Spinal cord (tissue), 10 donors: ENCODE data around the gene SPART. TPM values are rescaled to one million over a fixed set of nuclear protein-coding genes. Genes with fewer than 3 reads are reported as not detected.

Experiments
- DNase-seq, 6 donors: peaks; one replicate each; pipeline versions ENCODE4 v3.0.0 to v3.0.0-alpha.2; 2013 to 2015; ENCODE audit warnings: low spot score in 6 of 6, low read depth in 4 of 6
- H3K27ac ChIP-seq: one replicate; pipeline ENCODE4 v1.5.1; 2013; ENCODE audit warnings: low read depth, low read length, control low read depth
- H3K27me3 ChIP-seq: one replicate; pipeline ENCODE4 v1.6.1; 2013; ENCODE audit warnings: low read length; ENCODE audit not compliant: control insufficient read depth, insufficient read depth
- H3K36me3 ChIP-seq: one replicate; pipeline ENCODE4 v1.6.1; 2013; ENCODE audit warnings: low read length; ENCODE audit not compliant: control insufficient read depth, insufficient read depth
- H3K4me1 ChIP-seq: one replicate; pipeline ENCODE4 v1.6.1; 2013; ENCODE audit warnings: low read length; ENCODE audit not compliant: control insufficient read depth, insufficient read depth
- H3K4me3 ChIP-seq: one replicate; pipeline ENCODE4 v1.5.1; 2013; ENCODE audit warnings: low read depth, low read length, control low read depth
- H3K9me3 ChIP-seq: one replicate; pipeline ENCODE4 v1.6.1; 2013; ENCODE audit warnings: low read length; ENCODE audit not compliant: control insufficient read depth, insufficient read depth
- WGBS: methylation state at CpG from one replicate; pipeline ENCODE4 v1.1.5; 2013; ENCODE audit warnings: missing lambda C conversion rate; ENCODE audit not compliant: insufficient coverage; 5-methylcytosine and 5-hydroxymethylcytosine counted together
- polyA plus RNA-seq, 2 donors: library from polyadenylated mRNA; unstranded; fragments of 120-200 nt; gene quantifications; one replicate each; pipeline ENCODE4 v1.2.1, GENCODE V29; 2013; ENCODE audit not compliant: insufficient read length in 2 of 2
- total RNA-seq, 2 donors: library from RNA; depleted of rRNA in 1 of 2; stranded (reverse); fragments of 120-200 nt in 1 of 2; fragments of >200 nt in 1 of 2; gene quantifications; one replicate each; pipeline versions ENCODE4 v1.2.3 to v1.2.4, GENCODE V29; 2013 to 2014
- donor health status: healthy.

Gene SPART
- total and polyA plus RNA-seq, 4 donors, result 48.8 to 132 (median 61.6) TPM

DNA sequence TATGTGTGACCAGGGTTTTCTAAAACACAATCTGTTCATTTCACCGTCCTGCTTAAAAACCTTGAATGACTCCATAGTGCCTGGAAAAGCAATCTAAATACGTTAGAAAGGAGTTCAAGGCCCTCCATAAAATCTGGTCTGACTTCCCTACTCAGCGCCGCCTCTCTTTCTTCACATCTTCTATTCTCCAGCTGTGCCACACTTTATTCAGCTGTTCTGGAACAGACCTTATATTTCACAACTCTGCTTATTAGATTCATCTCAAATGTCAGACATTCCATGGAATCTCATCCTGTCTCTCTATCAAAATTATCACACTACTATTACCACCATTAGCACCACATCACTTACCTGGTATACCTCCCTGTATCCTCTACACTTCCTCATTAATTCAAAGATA lies 19.8 kb upstream of the SPART start:
- H3K9me3 ChIP-seq, result no peaks in the 10 kb centered on the region
- no peak overlapping the region for H3K27ac ChIP-seq
- no peak for DNase-seq
- no peaks in the 10 kb centered on the region for H3K27me3 ChIP-seq
- H3K4me3 ChIP-seq, result no peak overlapping the region
- H3K4me1 ChIP-seq, result peaks cover 4% of the 10 kb centered on the region
- no peaks in the 10 kb centered on the region for H3K36me3 ChIP-seq
- 100% methylated on average over 4 of the region's 4 CpGs for WGBS

DNA sequence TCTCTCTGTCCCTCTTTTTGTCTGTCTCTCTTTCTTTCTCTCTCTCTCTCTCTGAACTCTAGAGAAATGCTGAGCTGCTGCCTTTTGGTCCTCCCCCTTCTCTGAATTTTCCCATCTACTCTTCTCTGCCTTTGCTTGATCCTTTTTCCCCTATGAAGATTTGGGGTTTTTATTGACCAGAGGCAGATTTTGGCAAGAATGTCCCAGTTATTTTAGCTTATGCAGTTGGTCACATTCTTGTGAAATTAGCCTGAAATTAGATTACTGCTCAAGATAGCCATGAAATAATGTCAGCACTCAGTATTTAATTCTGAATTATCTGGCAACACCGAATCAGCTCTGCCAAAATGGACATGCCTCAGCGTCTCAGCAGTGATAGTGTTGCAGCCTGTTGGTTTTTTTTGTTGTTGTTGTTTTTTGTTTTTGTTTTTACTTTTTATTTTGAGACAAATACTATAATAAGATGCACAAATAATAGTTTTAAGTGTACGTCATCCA lies 17.2 kb upstream of the SPART start:
- no peak overlapping the region for H3K27ac ChIP-seq
- no peak for DNase-seq
- no peaks in the 10 kb centered on the region for H3K36me3 ChIP-seq
- H3K9me3 ChIP-seq, result no peaks in the 10 kb centered on the region
- WGBS, result no CpG with 5 or more reads among the region's 3 CpGs
- H3K4me1 ChIP-seq, result no peaks in the 10 kb centered on the region
- no peaks in the 10 kb centered on the region for H3K27me3 ChIP-seq
- H3K4me3 ChIP-seq, result no peak overlapping the region

- Histone ChIP-seq H3K4me1 (no peaks in the 10 kb centered on the region), H3K27me3 (no peaks in the 10 kb centered on the region), H3K4me3 (no peak overlapping the region), H3K36me3 (no peaks in the 10 kb centered on the region), H3K9me3 (no peaks in the 10 kb centered on the region), H3K27ac (no peak overlapping the region)
- no CpG with 5 or more reads among the region's 3 CpGs for WGBS
- no peak for DNase-seq
Observed at GRCh38 chr13:36362914-36363313, 16.7 kb upstream of the SPART start.

- Histone ChIP-seq H3K36me3 (no peaks in the 10 kb centered on the region), H3K9me3 (no peaks in the 10 kb centered on the region), H3K4me3 (no peak overlapping the region), H3K4me1 (no peaks in the 10 kb centered on the region), H3K27me3 (no peaks in the 10 kb centered on the region), H3K27ac (no peak overlapping the region)
- no peak for DNase-seq
- WGBS, result no CpG with 5 or more reads among the region's 2 CpGs
Observed at GRCh38 chr13:36362251-36362650, 16.1 kb upstream of the SPART start.

DNA sequence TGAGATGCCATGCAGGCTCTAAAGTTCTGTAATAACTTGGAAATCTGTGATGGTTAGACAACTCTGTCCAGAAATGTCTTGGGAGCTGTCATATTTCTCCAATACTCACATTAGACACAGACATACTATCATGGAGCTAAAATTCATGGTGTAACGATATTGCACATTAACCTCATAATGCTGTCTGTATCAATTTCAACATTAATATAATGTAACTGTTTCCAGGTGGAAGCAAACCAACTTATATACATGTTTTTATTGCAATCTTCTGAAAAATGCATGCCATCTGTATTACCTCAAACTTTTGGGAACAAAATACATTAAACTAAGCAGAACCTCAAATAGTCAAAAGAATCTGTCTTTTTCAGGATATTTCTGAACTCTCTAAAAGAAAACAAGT lies 14.7 kb upstream of the SPART start:
- Histone ChIP-seq H3K4me1 (no peaks in the 10 kb centered on the region), H3K4me3 (no peak overlapping the region), H3K36me3 (no peaks in the 10 kb centered on the region), H3K27ac (no peak overlapping the region), H3K27me3 (no peaks in the 10 kb centered on the region), H3K9me3 (no peaks in the 10 kb centered on the region)
- WGBS, result no CpG with 5 or more reads among the region's 1 CpG
- no peak for DNase-seq

- no peaks in the 10 kb centered on the region for H3K36me3 ChIP-seq
- no peaks in the 10 kb centered on the region for H3K4me1 ChIP-seq
- H3K27ac ChIP-seq, result no peak overlapping the region
- 100% methylated on average over 1 of the region's 1 CpG for WGBS
- no peaks in the 10 kb centered on the region for H3K27me3 ChIP-seq
- no peak overlapping the region for H3K4me3 ChIP-seq
- H3K9me3 ChIP-seq, result no peaks in the 10 kb centered on the region
- no peak for DNase-seq
Observed at GRCh38 chr13:36359301-36359950, 13.2 kb upstream of the SPART start.

DNA sequence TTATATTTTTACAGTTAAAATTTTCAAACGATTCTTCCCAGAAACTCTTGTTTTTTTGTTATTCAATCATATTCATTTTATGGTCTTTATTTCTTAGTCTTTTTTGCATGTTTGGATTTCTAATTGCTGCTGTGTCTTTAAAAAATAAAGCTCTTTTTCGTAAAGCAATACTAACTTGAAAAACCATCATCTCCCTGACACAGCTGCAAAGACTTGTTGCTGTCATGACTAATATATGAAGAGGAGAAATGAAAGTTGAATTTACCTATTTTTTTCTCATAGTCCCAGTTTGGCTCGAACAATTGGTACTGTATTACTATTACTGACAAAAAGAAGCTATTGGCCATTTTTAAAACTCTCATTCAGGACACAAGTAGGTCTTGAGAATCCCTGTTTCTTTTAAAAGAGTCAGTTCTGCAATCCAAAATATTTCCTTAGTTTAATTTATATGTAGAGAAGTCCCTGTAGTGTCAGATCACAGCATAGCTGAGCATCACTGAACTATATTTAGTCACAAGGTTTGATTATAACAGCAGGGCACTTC lies 12.1 kb upstream of the SPART start:
- Histone ChIP-seq H3K36me3 (no peaks in the 10 kb centered on the region), H3K9me3 (no peaks in the 10 kb centered on the region), H3K27me3 (no peaks in the 10 kb centered on the region), H3K4me3 (no peak overlapping the region), H3K27ac (no peak overlapping the region), H3K4me1 (no peaks in the 10 kb centered on the region)
- WGBS, result no CpG with 5 or more reads among the region's 3 CpGs
- no peak for DNase-seq

GRCh38 chr13:36357692-36358091 lies 11.5 kb upstream of the SPART start:
- no peak overlapping the region for H3K27ac ChIP-seq
- no peaks in the 10 kb centered on the region for H3K27me3 ChIP-seq
- H3K4me1 ChIP-seq, result no peaks in the 10 kb centered on the region
- WGBS, result no CpG with 5 or more reads among the region's 3 CpGs
- no peaks in the 10 kb centered on the region for H3K9me3 ChIP-seq
- no peaks in the 10 kb centered on the region for H3K36me3 ChIP-seq
- H3K4me3 ChIP-seq, result no peak overlapping the region
- DNase-seq, result peak in 1 of 6 donors; percentile 27

DNA sequence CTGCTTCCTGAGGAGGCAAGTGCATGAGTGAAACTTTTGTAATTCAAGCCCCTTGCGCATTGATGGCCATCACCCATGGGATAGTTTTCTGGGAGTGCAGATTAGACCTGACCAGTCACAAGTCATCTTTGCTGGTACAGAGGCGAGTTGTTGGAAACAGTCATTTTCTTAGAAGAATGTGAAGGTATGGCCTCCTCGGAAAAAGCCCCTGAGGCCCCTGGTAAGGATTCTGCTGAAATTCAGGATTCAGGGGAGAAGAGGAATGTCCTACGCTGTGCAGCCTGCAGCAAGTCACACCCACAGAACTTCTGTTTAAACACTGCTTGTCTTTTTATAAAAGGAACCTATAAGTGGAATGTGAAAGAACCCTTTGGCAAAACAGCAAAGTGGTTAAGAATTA lies 11.0 kb upstream of the SPART start:
- no peaks in the 10 kb centered on the region for H3K9me3 ChIP-seq
- H3K4me1 ChIP-seq, result no peaks in the 10 kb centered on the region
- DNase-seq, result no peak
- WGBS, result 88% methylated on average over 2 of the region's 4 CpGs
- H3K4me3 ChIP-seq, result no peak overlapping the region
- no peak overlapping the region for H3K27ac ChIP-seq
- H3K36me3 ChIP-seq, result no peaks in the 10 kb centered on the region
- H3K27me3 ChIP-seq, result no peaks in the 10 kb centered on the region

GRCh38 chr13:36356058-36356457 lies 9.9 kb upstream of the SPART start:
- no peak for DNase-seq
- no peaks in the 10 kb centered on the region for H3K36me3 ChIP-seq
- WGBS, result 78% methylated on average over 6 of the region's 7 CpGs
- H3K27me3 ChIP-seq, result no peaks in the 10 kb centered on the region
- no peak overlapping the region for H3K4me3 ChIP-seq
- H3K9me3 ChIP-seq, result no peaks in the 10 kb centered on the region
- no peaks in the 10 kb centered on the region for H3K4me1 ChIP-seq
- no peak overlapping the region for H3K27ac ChIP-seq
